Smooth muscle cell (in vitro differentiated cells): ENCODE results near the gene CLCN7. TPM values are rescaled to one million over a fixed set of nuclear protein-coding genes. Genes with fewer than 3 reads are reported as not detected.

ENCODE experiments used
- DNase-seq: peaks from one replicate; lab custom pipeline; 2025; ENCODE audit not compliant: unreplicated experiment; lab: John Stamatoyannopoulos, UW
- H2AFZ ChIP-seq: fragments of 200-600 bp; sonication (generic); 2 replicates; pipeline ENCODE4 v1.6.0; 2016; ENCODE audit warnings: antibody characterized with exemption, low read depth, mild to moderate bottlenecking
- H3F3A ChIP-seq: fragments of 200-600 bp; sonication (generic); 2 replicates; pipeline ENCODE4 v1.6.0; 2017; ENCODE audit warnings: antibody characterized with exemption, low read depth
- H3K27ac ChIP-seq: fragments of 200-600 bp; sonication (generic); 2 replicates; pipeline ENCODE4 v1.5.1; 2016; ENCODE audit warnings: low read depth, mild to moderate bottlenecking
- H3K27me3 ChIP-seq: fragments of 200-600 bp; sonication (generic); 2 replicates; pipeline ENCODE4 v1.6.1; 2016; ENCODE audit warnings: low read depth, mild to moderate bottlenecking
- H3K36me3 ChIP-seq: fragments of 200-600 bp; sonication (generic); 2 replicates; pipeline ENCODE4 v1.5.1; 2016; ENCODE audit warnings: low read depth
- H3K4me1 ChIP-seq: fragments of 200-600 bp; sonication (generic); 2 replicates; pipeline ENCODE4 v1.5.1; 2016; ENCODE audit warnings: low read depth
- H3K4me2 ChIP-seq: fragments of 200-600 bp; sonication (generic); 2 replicates; pipeline ENCODE4 v1.6.0; 2016; ENCODE audit warnings: mild to moderate bottlenecking
- H3K4me3 ChIP-seq: fragments of 200-600 bp; sonication (generic); 2 replicates; pipeline ENCODE4 v1.5.1; 2016; ENCODE audit warnings: mild to moderate bottlenecking
- H3K79me2 ChIP-seq: fragments of 200-600 bp; sonication (generic); 2 replicates; pipeline ENCODE4 v1.6.0; 2016; ENCODE audit warnings: low read depth, mild to moderate bottlenecking
- H3K9ac ChIP-seq: fragments of 200-600 bp; sonication (generic); 2 replicates; pipeline ENCODE4 v1.6.0; 2016; ENCODE audit warnings: low read depth
- H3K9me3 ChIP-seq: fragments of 200-600 bp; sonication (generic); replicated peaks from 2 replicates; pipeline ENCODE4 v1.5.1; 2016; ENCODE audit warnings: low read depth
- H4K20me1 ChIP-seq: fragments of 200-600 bp; sonication (generic); 2 replicates; pipeline ENCODE4 v1.6.0; 2016; ENCODE audit warnings: low read depth
- CTCF ChIP-seq: fragments of 200-600 bp; sonication (generic); IDR thresholded peaks from 2 replicates; pipeline ENCODE4 v1.5.1; 2017; ENCODE audit warnings: borderline replicate concordance, mild to moderate bottlenecking, antibody characterized with exemption; ENCODE audit not compliant: insufficient read depth, poor library complexity, severe bottlenecking
- WGBS: methylation state at CpG from one replicate; pipeline ENCODE4 v1.1.7; 2016; ENCODE audit warnings: low lambda C conversion rate; 5-methylcytosine and 5-hydroxymethylcytosine counted together
- polyA plus RNA-seq: library from polyadenylated mRNA; unstranded; fragments of >200 nt; fragmentation: Nextera tagmentation; extraction: Ambion mirVana; gene quantifications from 2 replicates; pipeline ENCODE4 v1.2.1, GENCODE V29; 2016
- total RNA-seq: library from RNA; depleted of rRNA; stranded (reverse); fragments of >200 nt; gene quantifications from 2 replicates; pipeline ENCODE4 v1.2.3, GENCODE V29; 2014

The CLCN7 gene
- total and polyA plus RNA-seq, 2 experiments from 2014 or later: 15.6 to 45.2 TPM

- WGBS: 6% methylated on average over 40 of the region's 42 CpGs
- H3F3A ChIP-seq: no peaks in the 10 kb centered on the region
- peak; percentile 95 for DNase-seq
- H3K27ac ChIP-seq: no peak overlapping the region
- no peak for TF ChIP-seq CTCF
- no peaks in the 10 kb centered on the region for H3K27me3 ChIP-seq
- H3K36me3 ChIP-seq: no peaks in the 10 kb centered on the region
- peaks cover 6% of the 10 kb centered on the region for H4K20me1 ChIP-seq
- no peaks in the 10 kb centered on the region for H3K4me1 ChIP-seq
- H3K9me3 ChIP-seq: no peaks in the 10 kb centered on the region
- H3K9ac ChIP-seq: peak overlapping the region; percentile 63
- peak overlapping the region; percentile 94 for H3K4me2 ChIP-seq
- H3K79me2 ChIP-seq: peaks cover 4% of the 10 kb centered on the region
- H3K4me3 ChIP-seq: peak overlapping the region; percentile 84
- peak overlapping the region; percentile 75 for H2AFZ ChIP-seq
Measured at GRCh38 chr16:1408171-1408837, 66.5 kb downstream of the CLCN7 start.

- Histone ChIP-seq H3K4me2 (peak overlapping the region; percentile 94), H3F3A (no peaks in the 10 kb centered on the region), H3K36me3 (no peaks in the 10 kb centered on the region), H3K9ac (no peak overlapping the region), H3K4me3 (peak overlapping the region; percentile 84), H2AFZ (no peak overlapping the region), H3K27ac (no peak overlapping the region), H3K27me3 (no peaks in the 10 kb centered on the region), H3K4me1 (no peaks in the 10 kb centered on the region), H3K79me2 (peaks cover 4% of the 10 kb centered on the region), H4K20me1 (peaks cover 6% of the 10 kb centered on the region), H3K9me3 (no peaks in the 10 kb centered on the region)
- WGBS: 56% methylated on average over 11 of the region's 11 CpGs
- TF ChIP-seq CTCF: no peak
- no peak for DNase-seq
Measured at GRCh38 chr16:1407753-1408152, 67.1 kb downstream of the CLCN7 start.

GRCh38 chr16:1403733-1404132 lies 71.1 kb downstream of the CLCN7 start:
- no peaks in the 10 kb centered on the region for H3F3A ChIP-seq
- H3K27me3 ChIP-seq: no peaks in the 10 kb centered on the region
- H4K20me1 ChIP-seq: peaks cover 6% of the 10 kb centered on the region
- WGBS: 97% methylated on average over 14 of the region's 14 CpGs
- H3K9me3 ChIP-seq: no peaks in the 10 kb centered on the region
- H3K36me3 ChIP-seq: no peaks in the 10 kb centered on the region
- H3K4me1 ChIP-seq: no peaks in the 10 kb centered on the region
- H3K4me3 ChIP-seq: no peak overlapping the region
- H3K79me2 ChIP-seq: peaks cover 4% of the 10 kb centered on the region
- no peak overlapping the region for H3K9ac ChIP-seq
- no peak overlapping the region for H3K4me2 ChIP-seq
- H3K27ac ChIP-seq: no peak overlapping the region
- TF ChIP-seq CTCF: no peak
- no peak for DNase-seq
- no peak overlapping the region for H2AFZ ChIP-seq

- no peak for DNase-seq
- Histone ChIP-seq H2AFZ (no peak overlapping the region), H3K27me3 (no peaks in the 10 kb centered on the region), H4K20me1 (peaks cover 6% of the 10 kb centered on the region), H3K4me2 (no peak overlapping the region), H3K4me3 (no peak overlapping the region), H3K9me3 (no peaks in the 10 kb centered on the region), H3K27ac (no peak overlapping the region), H3K4me1 (no peaks in the 10 kb centered on the region), H3F3A (no peaks in the 10 kb centered on the region), H3K9ac (no peak overlapping the region), H3K79me2 (peaks cover 4% of the 10 kb centered on the region), H3K36me3 (no peaks in the 10 kb centered on the region)
- 98% methylated on average over 22 of the region's 22 CpGs for WGBS
- no peak for TF ChIP-seq CTCF
Measured at GRCh38 chr16:1403036-1403435, 71.8 kb downstream of the CLCN7 start.
